HG03103 (cell line): ENCODE data around the gene MAPRE2.

Source experiments
- ATAC-seq: cut with Tn5 transposase; IDR thresholded peaks from one replicate; pipeline ENCODE4 v1.9.1; 2021; ENCODE audit warnings: low read depth; ENCODE audit not compliant: unreplicated experiment

MAPRE2 gene

GRCh38 chr18:35117372-35117771 lies 76.2 kb downstream of the MAPRE2 start:
- ATAC-seq: no peak

DNA sequence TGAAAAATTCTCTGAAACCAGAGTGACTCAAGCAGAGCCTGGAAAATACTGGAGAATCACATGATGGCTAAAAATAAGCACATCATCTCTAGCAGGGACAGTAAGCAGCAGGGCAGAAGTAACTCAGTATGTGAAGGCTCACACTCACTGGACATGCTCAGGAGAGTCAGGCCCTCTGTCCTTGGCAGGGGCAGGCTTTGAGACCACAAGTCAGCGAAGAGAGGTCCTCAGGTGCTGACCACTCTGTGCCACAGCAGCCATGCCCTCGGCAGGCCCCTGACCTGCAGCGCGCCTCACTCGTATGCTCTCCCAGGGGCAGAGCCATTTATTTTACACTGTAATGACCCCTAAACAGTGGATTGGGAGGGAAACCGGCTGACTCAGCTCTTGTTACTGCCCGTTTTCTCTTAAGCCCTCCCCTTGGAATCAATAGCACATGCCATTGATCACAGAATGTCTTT lies 76.8 kb downstream of the MAPRE2 start:
- no peak for ATAC-seq

- no peak for ATAC-seq
Measured at GRCh38 chr18:35118641-35119040, 77.4 kb downstream of the MAPRE2 start.

DNA sequence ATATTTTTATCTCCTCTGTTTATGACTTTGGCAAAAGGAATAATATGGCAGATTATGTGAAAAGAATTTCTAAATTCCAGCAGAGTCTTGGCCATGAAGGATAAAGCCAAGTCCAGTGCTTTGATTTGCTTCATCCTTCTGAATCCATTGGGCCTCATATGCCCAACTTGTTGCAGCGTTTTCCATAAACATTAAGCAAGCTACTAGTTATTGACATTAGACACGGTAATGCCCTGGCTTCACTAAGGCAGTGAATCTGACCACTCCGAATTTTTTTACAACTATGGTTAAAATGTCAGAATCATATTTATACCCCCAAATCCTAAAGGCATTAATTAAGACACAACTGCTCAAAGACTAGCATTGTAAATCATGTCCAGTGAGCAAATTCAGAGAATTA lies 79.8 kb downstream of the MAPRE2 start:
- no peak for ATAC-seq

- no peak for ATAC-seq
Measured at GRCh38 chr18:35121531-35121930, 80.3 kb downstream of the MAPRE2 start.

GRCh38 chr18:35122586-35123224 lies 81.5 kb downstream of the MAPRE2 start:
- ATAC-seq: peak; percentile 99

DNA sequence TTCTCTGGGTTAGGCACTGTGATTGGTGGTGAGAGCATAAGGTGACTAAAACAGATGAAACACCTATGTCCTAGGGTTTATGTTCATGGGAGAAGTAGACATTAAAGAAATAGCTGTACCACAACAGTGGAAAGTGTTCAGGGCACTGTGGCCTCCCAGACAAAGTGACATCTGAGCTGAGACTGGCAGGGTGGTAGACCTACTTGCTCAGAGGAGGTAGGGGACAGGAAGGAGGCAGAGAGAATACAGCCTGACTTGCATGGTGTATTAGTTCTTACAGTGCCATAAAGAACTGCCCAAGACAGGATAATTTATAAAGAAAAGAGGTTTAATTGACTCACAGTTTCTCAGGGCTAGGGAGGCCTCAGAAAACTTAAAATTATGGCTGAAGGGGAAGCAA lies 82.6 kb downstream of the MAPRE2 start:
- ATAC-seq: no peak

DNA sequence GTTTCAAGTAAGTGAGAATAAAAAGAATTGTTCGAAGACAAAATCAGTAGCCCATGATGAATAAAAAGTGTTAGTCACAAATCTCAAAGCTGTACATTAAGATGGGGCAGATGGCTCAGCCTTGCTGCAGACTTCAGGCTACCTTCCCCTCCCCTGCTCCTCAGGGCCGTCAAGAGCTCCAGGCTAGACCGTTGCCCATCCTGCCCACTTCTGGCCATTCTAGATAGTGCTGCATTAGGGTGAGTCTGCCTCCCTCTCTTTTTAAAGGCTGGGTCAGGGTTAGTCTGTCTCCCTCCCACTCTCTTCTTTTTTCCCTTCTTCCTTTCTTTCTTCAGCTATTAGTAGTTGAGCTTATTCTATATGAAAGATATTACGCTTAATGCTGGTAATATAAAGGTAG lies 86.0 kb downstream of the MAPRE2 start:
- ATAC-seq: no peak

GRCh38 chr18:35128675-35129074 lies 87.5 kb downstream of the MAPRE2 start:
- ATAC-seq: no peak

- no peak for ATAC-seq
Measured at GRCh38 chr18:35130236-35130635, 89.0 kb downstream of the MAPRE2 start.

DNA sequence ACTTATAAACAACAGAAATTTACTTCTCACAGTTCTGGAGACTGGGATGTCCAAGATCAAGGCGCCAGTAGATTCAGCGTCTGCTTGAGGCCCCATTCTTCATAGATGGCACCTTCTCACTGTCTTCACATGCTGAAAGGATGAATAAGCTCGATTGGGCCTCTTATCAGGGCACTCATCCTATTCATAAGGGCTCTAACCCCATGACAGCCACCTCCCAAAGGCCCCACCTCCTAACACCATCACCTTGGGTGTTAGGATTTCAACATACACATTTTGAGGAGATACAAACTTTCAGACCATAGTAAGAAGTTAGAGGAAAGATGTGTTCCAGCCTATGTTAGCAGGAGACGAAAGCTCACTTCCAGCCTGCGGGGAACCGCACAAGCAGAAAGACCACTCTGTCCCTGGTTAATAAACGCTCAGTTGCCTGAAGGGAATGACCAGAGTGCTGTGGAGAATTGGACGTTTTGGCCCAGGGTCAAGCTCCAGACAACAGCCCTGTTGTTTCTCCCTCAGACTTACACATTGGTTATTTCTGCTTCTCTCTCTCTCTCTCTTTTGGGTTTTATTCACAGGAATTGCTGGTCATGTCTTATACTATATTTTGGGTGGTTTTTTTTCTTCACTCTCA lies 90.3 kb downstream of the MAPRE2 start:
- no peak for ATAC-seq

DNA sequence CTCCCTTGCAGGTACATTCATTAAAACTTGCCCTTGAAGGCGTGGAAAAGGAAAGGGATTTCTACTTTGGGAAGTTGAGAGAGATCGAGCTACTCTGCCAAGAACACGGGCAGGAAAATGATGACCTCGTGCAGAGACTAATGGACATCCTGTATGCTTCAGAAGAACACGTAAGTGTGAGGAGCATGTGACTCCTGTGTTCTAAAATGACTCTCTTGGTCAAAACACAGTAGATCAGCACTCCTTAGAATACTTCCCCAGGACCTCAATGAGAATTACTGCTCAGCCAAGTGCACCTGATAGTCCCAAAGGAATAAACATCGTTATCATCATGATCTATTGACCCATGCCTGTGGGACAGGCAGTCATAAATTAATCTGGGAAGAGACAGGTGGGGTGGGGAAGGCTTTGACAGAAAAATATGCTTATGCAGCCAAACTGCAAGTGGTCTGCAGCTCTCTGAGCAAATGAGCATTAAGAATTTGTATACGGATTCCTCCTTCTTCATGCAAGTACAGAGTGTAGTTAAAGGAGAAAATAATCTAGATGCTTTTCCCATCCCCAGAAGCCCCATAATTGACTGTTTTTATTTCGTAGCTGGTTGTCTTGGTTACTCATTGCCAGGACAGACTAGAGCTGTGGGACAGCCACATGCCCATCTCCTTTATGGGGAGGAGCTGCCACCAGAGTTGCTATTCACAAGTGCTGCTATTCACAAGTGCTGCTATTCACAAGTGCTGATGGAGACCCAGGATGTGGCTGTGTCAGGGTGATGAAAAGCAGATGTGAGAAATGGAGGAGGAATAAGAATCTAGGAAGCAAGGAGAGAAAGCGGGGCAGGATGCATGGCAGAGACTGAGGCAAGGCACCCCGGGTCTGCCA lies 91.0 kb downstream of the MAPRE2 start:
- ATAC-seq: no peak

GRCh38 chr18:35134190-35134730 lies 93.0 kb downstream of the MAPRE2 start:
- ATAC-seq: no peak

- ATAC-seq: no peak
Measured at GRCh38 chr18:35134791-35135531, 93.7 kb downstream of the MAPRE2 start.

- no peak for ATAC-seq
Measured at GRCh38 chr18:35136248-35136647, 95.0 kb downstream of the MAPRE2 start.

DNA sequence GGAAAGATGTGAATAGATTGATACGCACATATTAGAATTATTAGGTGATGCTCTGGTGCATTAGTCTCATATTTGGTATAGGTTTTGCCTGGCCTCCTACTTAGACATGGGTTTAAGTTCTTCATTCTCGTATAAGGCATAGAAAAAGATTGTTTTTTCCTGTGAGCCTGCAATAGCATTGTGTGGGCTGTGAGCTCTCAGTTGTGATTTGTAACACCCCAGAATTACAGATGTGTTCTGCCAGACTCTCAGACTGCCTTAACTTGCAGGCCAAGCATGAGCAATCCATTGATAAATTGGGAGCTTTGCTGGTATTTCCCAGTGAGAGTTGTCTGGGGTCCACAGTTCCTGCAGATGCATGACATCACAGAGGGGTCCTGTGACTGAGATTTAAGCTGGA lies 95.7 kb downstream of the MAPRE2 start:
- no peak for ATAC-seq

- ATAC-seq: no peak
Measured at GRCh38 chr18:35137632-35138031, 96.4 kb downstream of the MAPRE2 start.

GRCh38 chr18:35138773-35139172 lies 97.6 kb downstream of the MAPRE2 start:
- ATAC-seq: no peak

- ATAC-seq: no peak
Measured at GRCh38 chr18:35139517-35139916, 98.3 kb downstream of the MAPRE2 start.

- no peak for ATAC-seq
Measured at GRCh38 chr18:35141077-35141476, 99.9 kb downstream of the MAPRE2 start.
